ENCODE measurements around the gene HOXB6.

Gene HOXB6

DNA sequence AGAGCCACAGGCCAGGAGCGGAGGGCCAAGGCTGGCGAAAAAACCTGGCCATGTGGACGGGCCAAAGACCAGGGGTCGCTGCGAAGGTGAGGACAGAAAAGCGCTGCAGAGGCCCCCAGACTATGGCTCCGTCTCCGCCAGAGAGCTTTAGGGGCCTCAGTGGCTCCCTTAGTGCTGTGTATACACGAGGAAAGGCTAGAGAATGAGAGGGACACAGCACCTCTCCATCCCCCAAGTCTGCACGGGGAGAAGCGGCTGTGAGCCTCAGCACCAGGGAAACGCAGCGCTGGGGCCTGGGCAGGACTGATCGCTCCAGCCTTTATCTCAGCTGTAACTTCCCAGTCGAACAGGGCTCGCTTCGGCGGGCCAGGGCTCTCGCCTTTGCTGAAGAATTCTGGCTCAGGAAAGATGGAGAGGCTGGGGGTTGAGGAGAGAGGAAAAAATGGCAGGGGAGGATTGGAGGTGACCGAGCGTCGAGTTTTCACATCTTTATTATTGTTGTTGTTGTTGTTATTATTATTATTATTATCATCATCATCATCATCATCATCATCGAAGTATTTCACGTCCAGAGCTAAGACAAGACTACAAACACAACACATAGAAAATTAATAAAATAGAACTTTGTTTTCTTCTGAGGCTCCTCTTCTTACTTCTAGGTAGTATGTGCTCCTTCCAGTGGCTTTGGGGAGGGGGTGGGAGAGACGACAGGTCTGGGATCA, 9.3 kb downstream of the HOXB6 start:
- DNase-seq: peak; percentile 69

GRCh38 chr17:48594538-48595277, 10.1 kb downstream of the HOXB6 start:
- peak; percentile 83 for DNase-seq

DNA sequence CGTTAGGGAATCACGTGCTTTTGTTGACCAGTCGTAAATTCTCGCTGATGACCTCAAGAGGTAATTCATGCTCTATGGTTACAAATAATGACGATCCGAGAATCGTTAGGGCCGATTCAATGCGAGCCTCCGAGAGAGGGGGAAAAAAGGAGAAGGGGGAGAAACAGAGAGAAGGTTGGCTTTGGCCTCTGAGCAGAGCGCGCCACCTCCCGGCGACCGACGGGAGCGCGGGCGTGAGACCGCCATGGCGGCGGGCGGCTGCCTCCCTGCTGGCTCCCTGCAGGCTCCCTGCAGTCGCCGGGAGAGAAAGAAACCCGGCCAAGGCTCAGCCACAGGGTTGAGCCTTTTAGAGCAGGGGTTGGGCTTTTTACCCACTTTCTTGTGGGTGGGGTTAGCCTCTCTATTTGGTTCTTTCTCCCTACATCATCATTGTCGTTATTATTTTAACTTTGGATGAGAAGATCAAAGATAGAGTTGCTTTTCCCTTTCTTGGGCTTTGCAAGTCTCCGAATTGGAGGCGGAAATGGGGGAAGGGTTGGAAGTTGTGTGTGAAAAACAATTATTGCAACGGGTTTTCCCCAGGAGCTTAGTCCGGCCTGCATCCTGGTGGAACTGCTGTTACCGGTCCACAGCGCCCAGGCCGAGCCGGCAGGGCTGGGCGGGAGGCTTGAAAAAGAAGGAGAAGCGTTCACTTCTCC, 10.8 kb downstream of the HOXB6 start:
- DNase-seq: peak; percentile 94

GRCh38 chr17:48593126-48593829, 11.5 kb downstream of the HOXB6 start, which contains the start of gene HOXB5:
Gene HOXB5, minus strand, starts transcription at chr17:48593779. Its CDS starts 97 bp downstream, at chr17:48593682.
- peak; percentile 82 for DNase-seq

DNA sequence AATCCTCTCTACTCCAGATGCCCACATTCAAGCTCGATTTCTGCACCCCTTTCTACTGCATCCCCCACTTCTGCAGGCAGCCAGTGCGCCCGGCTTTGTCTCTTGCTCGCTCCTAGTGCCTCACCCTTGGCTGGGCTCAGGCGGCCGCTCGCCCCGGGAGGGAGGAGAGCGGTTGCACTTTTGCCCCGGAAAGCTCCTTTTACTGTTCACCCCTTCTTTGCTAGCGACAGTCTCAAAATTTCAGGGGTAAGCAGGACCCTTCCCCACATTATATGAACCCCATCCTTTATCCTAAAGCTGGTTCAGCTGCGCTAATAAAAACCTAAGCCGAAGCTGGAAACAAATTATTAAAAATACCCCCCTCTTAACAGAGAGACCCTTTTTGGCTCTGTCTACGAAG, 12.2 kb downstream of the HOXB6 start:
- DNase-seq: no peak

DNA sequence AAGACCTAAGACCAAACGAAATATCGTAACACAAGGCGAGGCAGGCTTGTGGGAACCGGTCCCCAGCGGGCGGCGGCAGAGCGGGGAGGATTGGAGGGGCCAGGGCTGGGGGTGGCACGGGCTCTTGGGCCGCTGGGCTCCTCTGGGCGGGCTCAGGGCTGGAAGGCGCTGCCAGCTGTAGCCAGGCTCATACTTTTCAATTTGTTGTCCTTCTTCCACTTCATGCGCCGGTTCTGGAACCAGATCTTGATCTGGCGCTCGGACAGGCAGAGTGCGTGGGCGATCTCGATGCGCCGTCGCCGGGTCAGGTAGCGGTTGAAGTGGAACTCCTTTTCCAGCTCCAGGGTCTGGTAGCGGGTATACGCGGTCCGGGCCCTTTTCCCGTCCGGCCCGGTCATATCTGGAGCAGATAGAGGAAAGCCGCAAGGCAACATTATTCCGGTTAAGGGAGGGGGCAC, 12.7 kb downstream of the HOXB6 start:
- DNase-seq: no peak

DNA sequence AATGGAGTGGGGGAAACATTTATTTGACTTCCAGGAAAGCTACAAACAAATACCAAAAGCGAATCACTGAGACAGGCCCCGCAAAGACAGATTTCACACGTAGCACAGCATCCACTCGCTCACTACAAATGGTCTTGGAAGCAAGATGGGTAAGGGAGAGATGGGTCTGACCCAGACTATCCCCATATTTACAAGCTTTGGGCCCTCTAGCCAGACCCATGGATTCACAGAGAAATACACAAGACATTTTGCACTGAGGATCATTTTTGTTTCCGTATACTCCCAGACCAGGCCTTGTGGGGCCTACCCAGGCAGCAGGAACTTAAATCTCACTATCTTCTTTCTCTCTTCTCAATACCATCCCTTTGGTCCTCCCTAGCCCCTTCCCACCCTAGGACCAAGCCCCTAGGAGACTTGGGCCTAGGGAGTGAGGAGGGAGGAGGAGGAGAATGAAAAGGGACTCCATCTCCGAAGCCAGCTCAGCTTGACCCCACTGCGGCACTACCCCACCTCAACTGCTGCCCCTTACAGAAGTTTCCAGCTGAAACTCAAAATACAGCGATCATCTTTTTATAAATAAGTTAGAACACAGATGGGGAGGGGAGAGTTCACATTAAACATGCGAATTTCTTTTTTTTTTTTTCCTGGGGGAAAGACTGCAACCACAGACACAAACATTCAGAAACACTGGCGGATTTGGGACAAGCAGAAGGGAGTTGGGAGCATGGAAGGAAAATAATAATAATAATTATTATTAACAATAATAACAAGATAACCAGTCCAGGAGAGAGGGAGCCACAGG, 13.3 kb downstream of the HOXB6 start:
- no peak for DNase-seq

DNA sequence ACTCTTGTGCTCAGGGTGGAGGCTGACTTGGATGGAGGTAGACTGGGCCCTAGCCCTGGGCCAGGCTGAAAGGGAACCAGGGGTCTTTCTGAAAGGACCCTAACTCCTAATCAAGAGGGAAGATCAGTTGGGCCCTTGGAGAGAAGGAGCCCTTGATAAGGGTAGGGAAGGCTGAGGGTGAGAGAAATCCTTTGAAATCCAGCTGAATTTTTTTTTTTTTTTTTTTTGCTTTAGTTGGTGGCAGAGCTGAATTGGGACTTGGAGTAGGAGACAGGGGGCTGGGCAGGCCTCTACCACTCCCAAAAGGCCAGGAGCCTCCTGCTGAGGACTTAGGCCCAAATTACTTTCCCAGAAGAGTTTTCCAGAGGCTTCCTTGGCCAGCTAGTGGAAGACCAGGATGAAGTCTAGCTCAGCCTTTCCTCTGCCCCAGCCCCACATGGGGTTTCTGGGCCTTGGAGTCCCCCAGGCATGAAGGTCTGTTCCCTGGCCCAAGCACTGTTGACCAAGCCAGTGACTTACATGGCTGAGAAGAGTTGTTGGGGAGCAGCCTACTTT, 14.1 kb downstream of the HOXB6 start:
- no peak for DNase-seq

DNA sequence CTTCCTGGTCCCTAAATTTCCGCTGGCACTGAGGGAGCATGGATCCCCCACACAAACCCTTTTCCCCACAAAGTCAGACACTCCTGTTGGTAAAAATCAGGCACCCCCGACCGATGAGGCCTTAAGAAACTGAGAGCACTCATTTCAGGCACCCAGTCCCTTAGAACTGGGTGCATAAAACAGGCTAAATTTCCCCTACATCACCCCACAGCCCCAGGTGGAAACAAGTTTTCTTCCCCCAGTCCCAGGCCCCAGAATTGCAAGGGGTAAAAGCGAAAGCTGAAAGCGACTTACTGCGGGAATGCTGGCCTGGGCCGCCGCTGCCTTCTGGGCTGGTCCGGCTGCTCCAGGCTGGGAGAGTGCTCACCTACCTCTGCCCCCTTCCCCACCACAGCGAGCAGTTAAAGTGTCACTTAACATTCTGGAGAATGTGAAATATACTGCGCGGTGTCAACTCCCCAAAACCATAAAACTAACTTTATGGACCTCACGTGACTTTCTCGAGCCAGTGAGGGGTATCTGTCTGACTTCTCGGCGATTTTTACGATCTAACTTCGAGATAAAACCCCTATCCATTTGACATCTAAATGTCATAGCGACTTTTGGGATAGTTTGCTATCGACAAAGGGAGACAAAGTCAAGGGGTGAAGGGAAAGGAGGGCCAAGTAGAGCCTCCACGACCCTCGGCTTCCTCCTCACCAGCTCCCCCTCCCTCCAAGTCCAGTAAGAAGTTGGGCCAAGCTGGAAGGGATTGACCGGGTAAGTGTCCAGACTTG, 14.8 kb downstream of the HOXB6 start, which contains the start of gene HOXB3:
Gene HOXB3 (minus strand): TSS at position 411 of the 776 bp plus-strand sequence. CDS start 37,767 bp downstream, outside the sequence.
- DNase-seq: peak; percentile 85

DNA sequence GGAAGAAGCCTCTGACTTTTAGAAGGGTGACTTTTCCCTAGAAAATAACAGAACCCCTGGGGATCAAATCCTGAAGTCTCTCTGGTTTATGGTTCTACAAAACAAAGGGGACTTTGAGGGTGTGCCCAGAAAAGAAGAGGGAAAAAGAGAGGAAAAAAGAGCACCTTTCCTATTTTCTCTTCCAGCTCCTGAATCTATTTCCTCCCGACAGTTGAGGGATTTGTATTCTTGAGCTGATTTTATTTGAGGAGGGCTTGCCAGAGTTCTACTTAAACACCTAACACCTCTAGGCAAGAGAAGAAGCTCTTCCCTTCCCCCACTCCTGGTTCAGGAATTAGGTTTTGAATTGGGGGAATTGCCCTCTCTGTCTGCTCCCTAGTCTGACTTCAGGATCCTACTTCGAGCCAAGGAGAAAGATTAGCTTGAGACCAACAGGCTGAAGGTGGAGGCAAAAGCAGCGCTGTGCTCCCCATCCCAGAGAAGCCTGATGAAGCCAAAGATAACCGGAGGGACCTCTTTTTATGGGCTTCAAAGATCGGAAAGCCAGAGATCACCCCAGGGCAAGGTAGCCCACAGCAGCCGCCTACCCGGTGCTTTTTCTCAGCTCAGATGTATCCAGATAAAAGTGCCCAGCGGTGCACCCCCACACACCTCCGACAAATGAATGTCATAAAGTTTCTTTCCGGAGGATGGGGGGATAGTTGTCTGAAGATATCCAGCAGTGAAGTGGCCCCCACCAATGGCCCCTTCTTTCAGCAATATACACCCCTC, 15.5 kb downstream of the HOXB6 start:
- no peak for DNase-seq

- no peak for DNase-seq
These were observed 16.3 kb downstream of the HOXB6 start for GRCh38 chr17:48588528-48588927.

DNA sequence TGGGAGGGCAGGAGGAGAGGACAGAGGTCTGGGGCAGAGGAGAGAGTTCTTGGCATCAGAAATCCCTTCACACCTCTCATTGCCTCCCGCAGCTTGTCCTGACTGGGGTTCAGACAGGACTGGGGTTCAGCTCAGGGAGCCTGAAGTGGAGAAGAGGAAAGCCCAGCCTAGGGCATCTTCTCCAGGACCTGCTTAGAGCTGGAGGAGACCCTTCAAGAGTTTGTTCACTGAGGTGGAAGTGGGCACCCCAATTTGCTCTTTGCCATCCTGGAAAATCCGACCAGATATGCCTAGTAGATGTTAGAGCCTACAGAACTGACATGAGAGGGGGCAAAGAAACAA, 16.7 kb downstream of the HOXB6 start:
- no peak for DNase-seq

DNA sequence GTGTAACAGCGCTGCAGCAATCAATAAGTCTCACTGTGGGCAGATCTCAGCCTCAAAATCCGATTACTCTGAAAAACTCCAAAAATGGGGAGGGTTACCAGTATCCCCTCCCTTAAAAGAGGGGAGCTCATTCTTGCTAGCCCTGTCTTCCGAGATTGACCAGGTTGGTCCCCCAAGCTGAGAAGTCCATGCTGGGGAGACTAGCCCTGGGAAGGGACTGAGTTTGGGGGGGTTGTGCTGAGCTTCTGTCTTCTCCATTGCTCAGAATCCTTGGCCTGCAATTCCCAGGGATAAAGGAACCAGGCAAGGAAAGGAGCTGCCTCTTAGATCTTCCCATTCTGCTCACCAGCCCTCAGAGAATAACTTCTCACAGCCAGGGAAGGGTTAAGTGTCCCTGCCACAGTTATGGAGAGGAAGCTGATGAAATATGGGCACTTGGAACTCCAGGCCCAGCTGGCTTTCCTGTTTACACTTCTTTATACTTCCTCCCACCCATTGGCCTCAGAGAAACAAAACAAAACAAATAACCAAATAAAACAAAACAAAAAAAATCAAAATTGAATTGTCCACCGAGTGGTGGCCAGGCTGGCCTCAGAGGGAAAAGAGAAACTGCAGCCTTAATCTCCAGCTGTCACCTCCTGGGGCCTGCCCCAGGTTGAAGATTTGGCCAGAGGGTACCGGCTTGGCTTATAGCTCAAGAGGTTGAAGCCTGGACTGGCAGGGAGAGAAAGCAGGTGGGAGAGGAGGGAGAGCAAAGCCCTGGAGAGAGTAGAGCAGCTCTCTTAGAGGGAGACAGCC, 17.3 kb downstream of the HOXB6 start:
- DNase-seq: peak; percentile 78

DNA sequence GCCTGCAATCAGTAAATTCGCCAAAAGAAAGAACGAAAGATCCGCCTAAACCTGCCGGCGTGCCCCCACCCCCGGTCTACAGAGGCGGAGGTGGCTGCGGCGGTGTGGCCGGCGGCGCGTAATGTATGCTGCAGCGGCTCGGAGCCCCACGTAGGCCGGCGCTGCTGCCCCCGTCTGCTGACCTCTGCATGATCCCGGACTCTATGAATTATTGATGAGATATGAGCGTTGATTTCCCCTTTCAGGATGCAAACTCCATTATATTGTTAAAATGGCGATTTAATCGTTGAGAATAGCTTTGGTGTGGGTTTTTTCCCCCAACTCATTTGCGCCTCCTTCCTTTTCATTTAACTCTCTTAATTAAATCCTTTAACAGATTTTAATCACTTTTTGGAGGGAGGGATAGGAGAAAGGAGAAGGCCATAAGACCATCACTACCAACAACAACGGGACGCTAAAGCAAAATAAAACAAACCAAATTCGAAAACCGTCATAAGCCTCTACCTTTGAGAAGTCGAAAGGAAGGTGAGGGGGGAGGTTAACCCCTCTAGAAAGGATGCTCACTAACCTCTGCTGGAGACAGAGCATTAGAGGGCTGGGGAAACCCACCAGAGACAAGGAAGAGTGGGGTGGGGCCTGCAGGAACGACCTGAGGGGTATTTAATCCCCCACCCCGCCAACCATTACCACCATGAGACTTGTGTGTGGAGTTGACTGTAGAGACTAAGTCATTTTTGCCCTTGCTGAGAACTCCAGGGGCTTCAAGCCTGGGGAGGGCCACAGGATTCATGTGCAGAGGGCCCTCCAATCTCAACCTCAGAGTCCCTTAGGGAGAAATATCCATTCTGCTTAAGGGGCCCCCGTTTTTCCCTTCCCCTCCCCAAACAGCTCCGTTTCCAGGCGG, 18.2 kb downstream of the HOXB6 start:
- peak; percentile 77 for DNase-seq

GRCh38 chr17:48584223-48584741, 20.5 kb downstream of the HOXB6 start:
- no peak for DNase-seq

- DNase-seq: no peak
These were observed 21.0 kb downstream of the HOXB6 start for GRCh38 chr17:48583708-48584222.

GRCh38 chr17:48582750-48583069, 22.1 kb downstream of the HOXB6 start:
- DNase-seq: no peak
